ENCODE data around the gene CYP21A2.
A peak's percentile ranks its signal among the peaks of the same experiment; 100 is the strongest.

CYP21A2 gene

DNA sequence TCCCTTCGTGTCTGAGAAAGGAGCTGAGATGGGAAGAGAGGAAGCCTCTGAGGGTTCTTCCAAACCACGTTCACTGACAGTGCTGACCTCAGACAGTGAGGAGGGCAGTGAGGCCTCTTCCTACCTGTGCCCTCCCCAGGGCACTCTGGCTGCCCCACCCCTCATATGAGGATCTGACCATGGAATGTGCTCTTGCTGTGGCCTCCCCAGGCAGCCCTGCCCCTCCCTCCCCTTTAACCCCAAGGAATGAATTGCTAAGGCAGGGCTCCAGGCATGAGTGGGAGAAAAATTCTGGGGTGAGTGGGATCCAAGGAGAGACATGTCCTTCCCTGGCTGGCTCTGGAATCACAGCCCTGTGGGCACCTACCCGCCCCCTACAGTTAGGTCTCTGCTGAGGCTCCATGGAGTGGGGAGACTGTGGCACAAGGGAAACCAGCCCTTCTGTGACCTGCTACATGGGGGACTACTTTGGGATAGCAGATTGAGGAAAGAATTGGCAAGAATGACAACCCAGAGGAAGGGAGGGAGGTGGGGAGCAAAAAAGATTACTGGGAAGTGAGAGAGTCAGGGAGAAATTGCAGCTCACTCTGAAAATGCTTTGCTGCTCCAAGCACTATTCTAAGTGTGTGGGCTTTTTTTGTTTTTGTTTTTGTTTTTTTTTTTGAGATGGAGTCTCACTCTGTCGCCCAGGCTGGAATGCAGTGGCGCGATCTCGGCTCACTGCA is 41.5 kb downstream of the CYP21A2 start:
- DNase-seq (ENCODE audit: extremely low read depth, low read depth) = no peak
- TF ChIP-seq, protein P1, sequence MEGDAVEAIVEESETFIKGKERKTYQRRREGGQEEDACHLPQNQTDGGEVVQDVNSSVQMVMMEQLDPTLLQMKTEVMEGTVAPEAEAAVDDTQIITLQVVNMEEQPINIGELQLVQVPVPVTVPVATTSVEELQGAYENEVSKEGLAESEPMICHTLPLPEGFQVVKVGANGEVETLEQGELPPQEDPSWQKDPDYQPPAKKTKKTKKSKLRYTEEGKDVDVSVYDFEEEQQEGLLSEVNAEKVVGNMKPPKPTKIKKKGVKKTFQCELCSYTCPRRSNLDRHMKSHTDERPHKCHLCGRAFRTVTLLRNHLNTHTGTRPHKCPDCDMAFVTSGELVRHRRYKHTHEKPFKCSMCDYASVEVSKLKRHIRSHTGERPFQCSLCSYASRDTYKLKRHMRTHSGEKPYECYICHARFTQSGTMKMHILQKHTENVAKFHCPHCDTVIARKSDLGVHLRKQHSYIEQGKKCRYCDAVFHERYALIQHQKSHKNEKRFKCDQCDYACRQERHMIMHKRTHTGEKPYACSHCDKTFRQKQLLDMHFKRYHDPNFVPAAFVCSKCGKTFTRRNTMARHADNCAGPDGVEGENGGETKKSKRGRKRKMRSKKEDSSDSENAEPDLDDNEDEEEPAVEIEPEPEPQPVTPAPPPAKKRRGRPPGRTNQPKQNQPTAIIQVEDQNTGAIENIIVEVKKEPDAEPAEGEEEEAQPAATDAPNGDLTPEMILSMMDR (IDR thresholded peaks at IDR 0.05; ENCODE audit: low read depth, low read length) = no peak

DNA sequence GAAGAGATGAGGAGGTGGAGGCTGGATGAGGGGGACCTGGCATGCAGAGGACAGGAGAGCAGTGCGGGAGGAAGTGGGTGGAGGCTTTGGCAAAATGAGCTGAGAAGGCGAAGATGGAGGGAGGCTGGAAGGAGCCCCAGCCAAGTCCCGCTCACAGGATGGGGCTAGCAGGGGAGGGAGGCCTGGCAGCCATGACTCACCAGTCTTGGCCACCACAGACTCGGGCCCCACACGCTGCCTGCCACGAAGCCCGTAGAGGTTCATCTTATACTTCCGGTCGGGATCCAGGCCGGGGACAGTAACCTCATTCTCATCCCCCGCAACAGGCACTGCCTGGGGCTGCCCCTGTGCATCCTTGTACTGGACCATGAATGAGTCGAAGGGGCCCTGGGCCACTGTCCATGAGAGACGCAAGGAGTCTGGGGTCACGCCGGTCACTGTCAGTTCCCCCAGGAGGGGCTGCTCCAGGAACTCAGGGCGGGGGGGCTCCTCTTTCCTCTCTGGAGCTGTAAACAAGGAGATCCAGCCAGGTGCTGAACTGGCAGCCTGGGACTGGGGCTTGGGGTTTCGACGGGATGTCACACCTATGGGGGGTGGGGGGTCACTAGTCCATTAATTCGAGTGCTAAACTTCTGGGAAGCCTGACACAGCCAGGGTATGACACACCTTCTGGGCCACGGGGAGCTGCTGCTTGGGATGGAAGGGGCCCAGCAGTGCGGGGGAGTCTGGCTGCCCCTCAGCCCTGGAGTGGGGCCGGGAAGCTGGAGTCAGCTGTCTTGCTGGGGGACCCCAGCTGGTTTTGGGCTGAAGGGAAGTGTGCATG is 43.2 kb downstream of the CYP21A2 start:
- TF ChIP-seq, protein P1 (IDR thresholded peaks at IDR 0.05; ENCODE audit: low read depth, low read length) = no peak
- DNase-seq (ENCODE audit: extremely low read depth, low read depth) = peak; percentile 65

DNA sequence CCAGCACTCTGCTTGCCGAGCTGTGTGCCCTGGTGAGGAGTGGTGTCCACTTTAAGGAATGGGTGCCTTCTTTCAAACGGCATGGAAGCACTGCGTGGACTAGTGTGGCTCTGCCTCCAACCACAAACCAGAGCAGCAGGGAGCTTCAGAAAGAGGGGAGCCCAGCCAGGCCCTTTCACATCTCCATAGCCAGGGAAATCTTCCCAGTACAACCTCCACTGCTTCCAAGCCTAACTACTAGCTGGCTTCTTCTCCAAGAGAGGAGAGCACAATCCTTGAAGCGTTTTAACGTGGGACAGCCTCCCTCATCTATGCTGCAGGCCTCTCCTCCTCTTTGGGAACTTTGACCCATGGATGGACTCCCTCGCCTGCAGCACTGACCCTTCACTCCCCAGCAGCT is 44.3 kb downstream of the CYP21A2 start:
- TF ChIP-seq, protein P1 (IDR thresholded peaks at IDR 0.05; ENCODE audit: low read depth, low read length) = no peak
- no peak for DNase-seq (ENCODE audit: extremely low read depth, low read depth)

DNA sequence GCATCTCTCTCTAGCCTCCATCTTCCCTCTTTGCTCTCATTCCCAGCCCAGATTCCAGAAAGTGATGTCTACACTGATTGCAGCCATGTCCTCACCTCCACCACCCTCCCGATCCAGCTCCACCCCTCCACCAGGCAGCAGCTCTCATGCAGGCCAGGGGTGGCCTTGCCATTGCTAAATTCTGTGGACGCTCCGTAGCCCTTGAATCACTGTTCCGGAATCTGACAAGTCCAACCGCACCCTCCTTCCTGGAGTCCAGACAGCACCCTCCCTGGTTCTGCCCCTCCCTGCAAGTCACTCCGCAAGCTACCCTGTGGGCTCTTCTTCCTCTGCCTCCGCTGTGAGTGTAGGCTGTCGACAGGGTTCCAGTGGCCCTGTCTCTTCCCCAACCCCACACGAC is 44.7 kb downstream of the CYP21A2 start:
- TF ChIP-seq, protein P1 (IDR thresholded peaks at IDR 0.05; ENCODE audit: low read depth, low read length) = no peak
- peak; percentile 85 for DNase-seq (ENCODE audit: extremely low read depth, low read depth)

DNA sequence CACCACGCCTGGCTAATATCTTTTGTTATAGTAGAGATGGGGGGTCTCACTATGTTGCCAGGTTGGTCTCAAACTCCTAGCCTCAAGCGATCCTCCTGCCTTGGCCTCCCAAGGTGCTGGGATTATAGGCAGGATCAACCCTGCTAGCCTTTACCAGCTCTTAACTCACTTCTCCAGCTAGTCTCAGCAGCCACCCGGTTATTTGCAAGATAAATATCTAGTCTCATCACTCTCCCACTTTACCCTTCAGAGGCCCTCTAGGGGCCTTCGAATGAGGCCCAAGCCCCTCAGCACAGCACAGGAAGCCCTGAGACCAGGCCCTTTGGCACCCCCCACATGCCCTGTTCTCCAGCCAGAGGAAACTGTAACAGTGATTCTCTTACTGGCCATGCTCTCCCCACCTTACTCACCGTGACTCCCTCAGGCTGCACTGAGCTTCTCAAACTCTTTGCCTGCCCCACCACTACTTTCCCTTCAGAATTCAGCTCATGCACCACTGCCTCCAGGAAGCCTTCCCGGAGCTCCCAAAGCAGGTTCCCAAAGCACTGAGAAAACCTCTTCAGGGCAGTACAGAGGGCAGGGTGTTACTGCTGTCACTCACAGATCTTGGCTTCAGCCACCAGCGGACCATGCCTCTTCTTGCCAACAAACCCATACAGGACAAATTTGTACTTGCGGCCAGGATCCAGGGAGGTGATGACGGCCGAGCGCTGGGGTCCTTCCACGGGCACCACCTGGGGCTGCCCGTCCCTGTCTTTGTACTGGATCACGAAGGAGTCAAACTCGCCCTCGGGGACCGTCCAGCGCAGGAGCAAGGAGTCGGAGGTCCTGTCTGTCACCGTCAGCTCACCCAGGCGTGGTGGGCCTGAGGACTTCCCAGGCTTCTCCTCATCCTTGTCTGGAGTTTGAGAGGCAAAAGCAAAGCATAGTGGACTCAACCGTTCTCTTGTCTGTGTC is 45.9 kb downstream of the CYP21A2 start:
- no peak for DNase-seq (ENCODE audit: extremely low read depth, low read depth)
- TF ChIP-seq, protein P1 (IDR thresholded peaks at IDR 0.05; ENCODE audit: low read depth, low read length) = no peak

DNA sequence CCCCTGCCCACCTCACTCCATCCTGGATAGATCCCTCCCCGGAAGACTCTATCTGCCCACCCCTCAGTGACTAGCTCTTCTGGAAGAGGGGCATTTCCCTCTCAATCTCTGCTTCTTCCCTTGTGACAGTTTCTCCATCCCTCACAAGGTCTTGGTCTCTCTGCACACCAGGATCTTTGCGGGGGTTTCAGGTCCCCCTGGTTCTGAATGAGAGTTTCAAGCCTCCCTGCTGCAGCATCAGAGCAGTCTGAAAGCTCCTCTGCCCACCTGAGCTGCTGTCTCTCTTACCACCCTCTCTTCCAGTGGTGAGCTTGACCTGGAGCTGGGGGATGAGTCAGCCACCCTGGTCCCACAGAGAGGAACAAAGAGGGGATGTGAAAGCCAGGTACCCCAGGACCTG is 46.6 kb downstream of the CYP21A2 start:
- TF ChIP-seq, protein P1 (IDR thresholded peaks at IDR 0.05; ENCODE audit: low read depth, low read length) = no peak
- DNase-seq (ENCODE audit: extremely low read depth, low read depth) = no peak

All from AG09319 (cell line).